GM23338 (cell line): ENCODE measurements around the gene TTLL8. TPM values are rescaled to one million over a fixed set of nuclear protein-coding genes. Genes with fewer than 3 reads are reported as not detected.

ENCODE experiments used
- ATAC-seq: fragments of 200-7000 bp; cut with Tn5 transposase; 3 replicates; pipeline ENCODE4 v1.9.1; 2020
- DNase-seq: peaks from one replicate; pipeline ENCODE4 v3.0.0-alpha.2; 2015; ENCODE audit warnings: low spot score
- H2AFZ ChIP-seq: fragments of 200-600 bp; sonication (generic); 2 replicates; pipeline ENCODE4 v1.8.0; 2016; ENCODE audit warnings: antibody characterized with exemption, mild to moderate bottlenecking, moderate library complexity
- H3F3A ChIP-seq: fragments of 200-600 bp; sonication (generic); replicated peaks from 2 replicates; pipeline ENCODE4 v1.8.0; 2017; ENCODE audit warnings: antibody characterized with exemption, mixed run types, low read depth
- H3K27ac ChIP-seq: fragments of 200-600 bp; sonication (generic); 2 replicates; pipeline ENCODE4 v1.6.1; 2016; ENCODE audit warnings: low read depth
- H3K27me3 ChIP-seq: fragments of 200-600 bp; sonication (generic); 2 replicates; pipeline ENCODE4 v1.8.0; 2016; ENCODE audit warnings: mild to moderate bottlenecking, mixed run types, moderate library complexity; ENCODE audit not compliant: insufficient read depth
- H3K36me3 ChIP-seq: fragments of 200-600 bp; sonication (generic); 2 replicates; pipeline ENCODE4 v1.8.0; 2016; ENCODE audit warnings: mild to moderate bottlenecking; ENCODE audit not compliant: insufficient read depth
- H3K4me1 ChIP-seq: fragments of 200-600 bp; sonication (generic); 2 replicates; pipeline ENCODE4 v1.8.0; 2016; ENCODE audit warnings: mild to moderate bottlenecking, moderate library complexity; ENCODE audit not compliant: insufficient read depth
- H3K4me2 ChIP-seq: fragments of 200-600 bp; sonication (generic); 2 replicates; pipeline ENCODE4 v1.7.1; 2017; ENCODE audit warnings: mixed run types
- H3K4me3 ChIP-seq: fragments of 200-600 bp; sonication (generic); 2 replicates; pipeline ENCODE4 v1.6.1; 2016; ENCODE audit warnings: mixed run types
- H3K79me2 ChIP-seq: fragments of 200-600 bp; sonication (generic); replicated peaks from 2 replicates; pipeline ENCODE4 v1.8.0; 2017; ENCODE audit warnings: mild to moderate bottlenecking; ENCODE audit not compliant: insufficient read depth
- H3K9me2 ChIP-seq: fragments of 200-600 bp; sonication (generic); 2 replicates; pipeline ENCODE4 v1.8.0; 2017; ENCODE audit not compliant: insufficient read depth
- H4K20me1 ChIP-seq: fragments of 200-600 bp; sonication (generic); replicated peaks from 2 replicates; pipeline ENCODE4 v1.8.0; 2017; ENCODE audit warnings: mild to moderate bottlenecking; ENCODE audit not compliant: insufficient read depth
- H3K27ac Mint-ChIP-seq: 2 replicates; pipeline ENCODE4 v1.8.0; 2020; ENCODE audit warnings: inconsistent platforms, mild to moderate bottlenecking, moderate library complexity, mixed read lengths
- H3K27me3 Mint-ChIP-seq: 3 replicates; pipeline ENCODE4 v1.8.0; 2022; ENCODE audit warnings: low read depth, mild to moderate bottlenecking, moderate library complexity, mixed read lengths, inconsistent platforms; ENCODE audit not compliant: insufficient read depth, poor library complexity
- H3K36me3 Mint-ChIP-seq: 3 replicates; pipeline ENCODE4 v1.8.0; 2021; ENCODE audit warnings: low read depth, mild to moderate bottlenecking, inconsistent platforms, moderate library complexity, mixed read lengths
- H3K4me1 Mint-ChIP-seq: 3 replicates; pipeline ENCODE4 v1.8.0; 2020; ENCODE audit warnings: mild to moderate bottlenecking, inconsistent platforms, mixed read lengths
- H3K4me3 Mint-ChIP-seq: 3 replicates; pipeline ENCODE4 v1.8.0; 2021; ENCODE audit warnings: moderate library complexity, mild to moderate bottlenecking, inconsistent platforms, mixed read lengths
- H3K9me3 Mint-ChIP-seq: 3 replicates; pipeline ENCODE4 v1.8.0; 2020; ENCODE audit warnings: moderate library complexity, mild to moderate bottlenecking, inconsistent platforms, mixed read lengths
- CREB1 ChIP-seq: fragments of 250-450 bp; sonication (Bioruptor Pico); IDR thresholded peaks from 2 replicates; pipeline ENCODE4 v1.5.0; 2020; ENCODE audit warnings: low read depth, mild to moderate bottlenecking, moderate library complexity
- ETS1 ChIP-seq: IDR thresholded peaks from 2 replicates; pipeline ENCODE4 v1.6.1; 2016; ENCODE audit warnings: antibody characterized with exemption
- EZH2 ChIP-seq: fragments of 200-600 bp; sonication (generic); IDR thresholded peaks from one replicate; pipeline ENCODE4 v1.8.0; 2017; ENCODE audit warnings: antibody characterized with exemption, mild to moderate bottlenecking, low read depth; ENCODE audit not compliant: unreplicated experiment
- EZH2phosphoT487 ChIP-seq: fragments of 200-600 bp; sonication (generic); IDR thresholded peaks from one replicate; pipeline ENCODE4 v1.8.1; 2018; ENCODE audit warnings: antibody characterized with exemption; ENCODE audit not compliant: unreplicated experiment
- JUNB ChIP-seq: IDR thresholded peaks from one replicate; pipeline ENCODE4 v1.6.1; 2016; ENCODE audit warnings: antibody characterized with exemption; ENCODE audit not compliant: unreplicated experiment
- NANOG ChIP-seq: IDR thresholded peaks from 2 replicates; pipeline ENCODE4 v1.6.1; 2016; ENCODE audit warnings: antibody characterized with exemption, borderline replicate concordance
- POLR2AphosphoS5 ChIP-seq: IDR thresholded peaks from 2 replicates; pipeline ENCODE4 v1.6.1; 2016; ENCODE audit warnings: antibody characterized with exemption, low read depth
- REST ChIP-seq: IDR thresholded peaks from one replicate; pipeline ENCODE4 v1.6.1; 2018; ENCODE audit warnings: antibody characterized with exemption; ENCODE audit not compliant: unreplicated experiment
- STAT1 ChIP-seq: IDR thresholded peaks from one replicate; pipeline ENCODE4 v1.6.1; 2016; ENCODE audit warnings: antibody characterized with exemption; ENCODE audit not compliant: unreplicated experiment
- ZNF114 ChIP-seq: fragments of 250-450 bp; sonication (Bioruptor Pico); IDR thresholded peaks from 2 replicates; pipeline ENCODE4 v1.5.0; 2020; ENCODE audit warnings: mild to moderate bottlenecking, moderate library complexity
- ZNF331 ChIP-seq: fragments of 250-450 bp; sonication (Bioruptor Pico); IDR thresholded peaks from 2 replicates; pipeline ENCODE4 v1.5.0; 2020; ENCODE audit warnings: low read depth, mild to moderate bottlenecking, moderate library complexity
- polyA plus RNA-seq: library from polyadenylated mRNA; unstranded; fragments of >200 nt; fragmentation: Nextera tagmentation; extraction: Ambion mirVana; gene quantifications from 2 replicates; pipeline ENCODE4 v1.2.1, GENCODE V29; 2016
- total RNA-seq: library from RNA; depleted of rRNA; stranded (reverse); fragments of >200 nt; shearing (Covaris generic); gene quantifications from 2 replicates; pipeline ENCODE4 v1.2.3, GENCODE V29; 2014
- TF ChIP-seq, protein P1 (sequence below): fragments of 250-450 bp; sonication (Bioruptor Pico); IDR thresholded peaks from 2 replicates; pipeline ENCODE4 v1.5.0; 2020; ENCODE audit warnings: mild to moderate bottlenecking, moderate library complexity
- TF ChIP-seq, protein P2 (sequence below), 2 experiments: fragments of 200-600 bp in 1 of 2; sonication (generic) in 1 of 2; conservative IDR thresholded peaks; 2 replicates each; pipeline versions ENCODE4 v1.5.1 to v1.6.1; 2016 to 2017; ENCODE audit warnings: antibody characterized with exemption in 2 of 2, low read depth in 2 of 2, mild to moderate bottlenecking in 2 of 2, moderate library complexity in 1 of 2

TTLL8 gene
- total and polyA plus RNA-seq, 2 experiments from 2014 or later = not detected

- Histone ChIP-seq H3K27ac (no peak overlapping the region), H4K20me1 (no peaks in the 10 kb centered on the region), H3K36me3 (no peaks in the 10 kb centered on the region), H3K4me2 (no peak overlapping the region), H3K27me3 (no peaks in the 10 kb centered on the region), H3K4me3 (no peak overlapping the region), H3K79me2 (no peaks in the 10 kb centered on the region), H3F3A (no peaks in the 10 kb centered on the region), H3K9me2 (no peaks in the 10 kb centered on the region), H3K4me1 (no peaks in the 10 kb centered on the region), H2AFZ (no peak overlapping the region; the same call in 1 of the 2 replicates)
- no peak for TF ChIP-seq STAT1
- no peak for TF ChIP-seq ETS1
- TF ChIP-seq EZH2phosphoT487 = no peak
- TF ChIP-seq JUNB = no peak
- no peak for TF ChIP-seq POLR2AphosphoS5
- TF ChIP-seq, protein P1, sequence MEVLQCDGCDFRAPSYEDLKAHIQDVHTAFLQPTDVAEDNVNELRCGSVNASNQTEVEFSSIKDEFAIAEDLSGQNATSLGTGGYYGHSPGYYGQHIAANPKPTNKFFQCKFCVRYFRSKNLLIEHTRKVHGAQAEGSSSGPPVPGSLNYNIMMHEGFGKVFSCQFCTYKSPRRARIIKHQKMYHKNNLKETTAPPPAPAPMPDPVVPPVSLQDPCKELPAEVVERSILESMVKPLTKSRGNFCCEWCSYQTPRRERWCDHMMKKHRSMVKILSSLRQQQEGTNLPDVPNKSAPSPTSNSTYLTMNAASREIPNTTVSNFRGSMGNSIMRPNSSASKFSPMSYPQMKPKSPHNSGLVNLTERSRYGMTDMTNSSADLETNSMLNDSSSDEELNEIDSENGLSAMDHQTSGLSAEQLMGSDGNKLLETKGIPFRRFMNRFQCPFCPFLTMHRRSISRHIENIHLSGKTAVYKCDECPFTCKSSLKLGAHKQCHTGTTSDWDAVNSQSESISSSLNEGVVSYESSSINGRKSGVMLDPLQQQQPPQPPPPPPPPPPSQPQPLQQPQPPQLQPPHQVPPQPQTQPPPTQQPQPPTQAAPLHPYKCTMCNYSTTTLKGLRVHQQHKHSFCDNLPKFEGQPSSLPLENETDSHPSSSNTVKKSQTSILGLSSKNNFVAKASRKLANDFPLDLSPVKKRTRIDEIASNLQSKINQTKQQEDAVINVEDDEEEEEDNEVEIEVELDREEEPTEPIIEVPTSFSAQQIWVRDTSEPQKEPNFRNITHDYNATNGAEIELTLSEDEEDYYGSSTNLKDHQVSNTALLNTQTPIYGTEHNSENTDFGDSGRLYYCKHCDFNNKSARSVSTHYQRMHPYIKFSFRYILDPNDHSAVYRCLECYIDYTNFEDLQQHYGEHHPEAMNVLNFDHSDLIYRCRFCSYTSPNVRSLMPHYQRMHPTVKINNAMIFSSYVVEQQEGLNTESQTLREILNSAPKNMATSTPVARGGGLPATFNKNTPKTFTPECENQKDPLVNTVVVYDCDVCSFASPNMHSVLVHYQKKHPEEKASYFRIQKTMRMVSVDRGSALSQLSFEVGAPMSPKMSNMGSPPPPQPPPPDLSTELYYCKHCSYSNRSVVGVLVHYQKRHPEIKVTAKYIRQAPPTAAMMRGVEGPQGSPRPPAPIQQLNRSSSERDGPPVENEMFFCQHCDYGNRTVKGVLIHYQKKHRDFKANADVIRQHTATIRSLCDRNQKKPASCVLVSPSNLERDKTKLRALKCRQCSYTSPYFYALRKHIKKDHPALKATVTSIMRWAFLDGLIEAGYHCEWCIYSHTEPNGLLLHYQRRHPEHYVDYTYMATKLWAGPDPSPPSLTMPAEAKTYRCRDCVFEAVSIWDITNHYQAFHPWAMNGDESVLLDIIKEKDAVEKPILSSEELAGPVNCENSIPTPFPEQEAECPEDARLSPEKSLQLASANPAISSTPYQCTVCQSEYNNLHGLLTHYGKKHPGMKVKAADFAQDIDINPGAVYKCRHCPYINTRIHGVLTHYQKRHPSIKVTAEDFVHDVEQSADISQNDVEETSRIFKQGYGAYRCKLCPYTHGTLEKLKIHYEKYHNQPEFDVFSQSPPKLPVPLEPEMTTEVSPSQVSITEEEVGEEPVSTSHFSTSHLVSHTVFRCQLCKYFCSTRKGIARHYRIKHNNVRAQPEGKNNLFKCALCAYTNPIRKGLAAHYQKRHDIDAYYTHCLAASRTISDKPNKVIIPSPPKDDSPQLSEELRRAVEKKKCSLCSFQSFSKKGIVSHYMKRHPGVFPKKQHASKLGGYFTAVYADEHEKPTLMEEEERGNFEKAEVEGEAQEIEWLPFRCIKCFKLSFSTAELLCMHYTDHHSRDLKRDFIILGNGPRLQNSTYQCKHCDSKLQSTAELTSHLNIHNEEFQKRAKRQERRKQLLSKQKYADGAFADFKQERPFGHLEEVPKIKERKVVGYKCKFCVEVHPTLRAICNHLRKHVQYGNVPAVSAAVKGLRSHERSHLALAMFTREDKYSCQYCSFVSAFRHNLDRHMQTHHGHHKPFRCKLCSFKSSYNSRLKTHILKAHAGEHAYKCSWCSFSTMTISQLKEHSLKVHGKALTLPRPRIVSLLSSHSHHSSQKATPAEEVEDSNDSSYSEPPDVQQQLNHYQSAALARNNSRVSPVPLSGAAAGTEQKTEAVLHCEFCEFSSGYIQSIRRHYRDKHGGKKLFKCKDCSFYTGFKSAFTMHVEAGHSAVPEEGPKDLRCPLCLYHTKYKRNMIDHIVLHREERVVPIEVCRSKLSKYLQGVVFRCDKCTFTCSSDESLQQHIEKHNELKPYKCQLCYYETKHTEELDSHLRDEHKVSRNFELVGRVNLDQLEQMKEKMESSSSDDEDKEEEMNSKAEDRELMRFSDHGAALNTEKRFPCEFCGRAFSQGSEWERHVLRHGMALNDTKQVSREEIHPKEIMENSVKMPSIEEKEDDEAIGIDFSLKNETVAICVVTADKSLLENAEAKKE (CRISPR knock-in tag) = no peak
- TF ChIP-seq, protein P2, sequence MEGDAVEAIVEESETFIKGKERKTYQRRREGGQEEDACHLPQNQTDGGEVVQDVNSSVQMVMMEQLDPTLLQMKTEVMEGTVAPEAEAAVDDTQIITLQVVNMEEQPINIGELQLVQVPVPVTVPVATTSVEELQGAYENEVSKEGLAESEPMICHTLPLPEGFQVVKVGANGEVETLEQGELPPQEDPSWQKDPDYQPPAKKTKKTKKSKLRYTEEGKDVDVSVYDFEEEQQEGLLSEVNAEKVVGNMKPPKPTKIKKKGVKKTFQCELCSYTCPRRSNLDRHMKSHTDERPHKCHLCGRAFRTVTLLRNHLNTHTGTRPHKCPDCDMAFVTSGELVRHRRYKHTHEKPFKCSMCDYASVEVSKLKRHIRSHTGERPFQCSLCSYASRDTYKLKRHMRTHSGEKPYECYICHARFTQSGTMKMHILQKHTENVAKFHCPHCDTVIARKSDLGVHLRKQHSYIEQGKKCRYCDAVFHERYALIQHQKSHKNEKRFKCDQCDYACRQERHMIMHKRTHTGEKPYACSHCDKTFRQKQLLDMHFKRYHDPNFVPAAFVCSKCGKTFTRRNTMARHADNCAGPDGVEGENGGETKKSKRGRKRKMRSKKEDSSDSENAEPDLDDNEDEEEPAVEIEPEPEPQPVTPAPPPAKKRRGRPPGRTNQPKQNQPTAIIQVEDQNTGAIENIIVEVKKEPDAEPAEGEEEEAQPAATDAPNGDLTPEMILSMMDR (conservative IDR thresholded peaks at IDR 0.05; ENCODE audit: low read depth in 2 of 2) = no peak
- no peak for TF ChIP-seq REST
- TF ChIP-seq NANOG = no peak
- no peak for TF ChIP-seq EZH2
- TF ChIP-seq ZNF331 (CRISPR knock-in tag) = no peak
- no peak for TF ChIP-seq CREB1 (CRISPR knock-in tag)
- no peak for TF ChIP-seq ZNF114 (CRISPR knock-in tag)
- no peaks in the 10 kb centered on the region for H3K9me3 Mint-ChIP-seq
- H3K4me1 Mint-ChIP-seq = peaks cover 1% of the 10 kb centered on the region; the same call in 2 of the 3 replicates
- no peak overlapping the region for H3K4me3 Mint-ChIP-seq
- no peak overlapping the region for H3K27ac Mint-ChIP-seq
- DNase-seq (no peak), ATAC-seq (no peak)
- peaks cover 11% of the 10 kb centered on the region for H3K27me3 Mint-ChIP-seq
- no peaks in the 10 kb centered on the region for H3K36me3 Mint-ChIP-seq
Observed at GRCh38 chr22:50076646-50077535, 18.8 kb upstream of the TTLL8 start.
